ENCODE results near the gene ATP2B3. TPM values are rescaled to one million over a fixed set of nuclear protein-coding genes. Genes with fewer than 3 reads are reported as not detected.

The ATP2B3 gene
- total RNA-seq, 4 donors from 2014 or later, result not detected

GRCh38 chrX:153526801-153527200, 9.4 kb downstream of the ATP2B3 start:
- H3K36me3 ChIP-seq, result no peaks in the 10 kb centered on the region
- intact Hi-C loops (cut with DNase I), result no loop called here
- no peak overlapping the region for H3K4me3 ChIP-seq (replicated peaks in 1 of 3)
- no peaks in the 10 kb centered on the region for H3K27me3 ChIP-seq
- no peaks in the 10 kb centered on the region for H3K9me3 ChIP-seq
- DNase-seq, result no peak
- TF ChIP-seq, protein P1, sequence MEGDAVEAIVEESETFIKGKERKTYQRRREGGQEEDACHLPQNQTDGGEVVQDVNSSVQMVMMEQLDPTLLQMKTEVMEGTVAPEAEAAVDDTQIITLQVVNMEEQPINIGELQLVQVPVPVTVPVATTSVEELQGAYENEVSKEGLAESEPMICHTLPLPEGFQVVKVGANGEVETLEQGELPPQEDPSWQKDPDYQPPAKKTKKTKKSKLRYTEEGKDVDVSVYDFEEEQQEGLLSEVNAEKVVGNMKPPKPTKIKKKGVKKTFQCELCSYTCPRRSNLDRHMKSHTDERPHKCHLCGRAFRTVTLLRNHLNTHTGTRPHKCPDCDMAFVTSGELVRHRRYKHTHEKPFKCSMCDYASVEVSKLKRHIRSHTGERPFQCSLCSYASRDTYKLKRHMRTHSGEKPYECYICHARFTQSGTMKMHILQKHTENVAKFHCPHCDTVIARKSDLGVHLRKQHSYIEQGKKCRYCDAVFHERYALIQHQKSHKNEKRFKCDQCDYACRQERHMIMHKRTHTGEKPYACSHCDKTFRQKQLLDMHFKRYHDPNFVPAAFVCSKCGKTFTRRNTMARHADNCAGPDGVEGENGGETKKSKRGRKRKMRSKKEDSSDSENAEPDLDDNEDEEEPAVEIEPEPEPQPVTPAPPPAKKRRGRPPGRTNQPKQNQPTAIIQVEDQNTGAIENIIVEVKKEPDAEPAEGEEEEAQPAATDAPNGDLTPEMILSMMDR (IDR thresholded peaks at IDR 0.05), result no peak
- no peak for TF ChIP-seq POLR2A (IDR thresholded peaks at IDR 0.05)
- no peaks in the 10 kb centered on the region for H3K4me1 ChIP-seq
- H3K27ac ChIP-seq, result no peak overlapping the region
- WGBS, 2 donors, result 59% methylated on average over 10 of the region's 10 CpGs; no CpG with 5 or more reads in 1 of the 2 donors

DNA sequence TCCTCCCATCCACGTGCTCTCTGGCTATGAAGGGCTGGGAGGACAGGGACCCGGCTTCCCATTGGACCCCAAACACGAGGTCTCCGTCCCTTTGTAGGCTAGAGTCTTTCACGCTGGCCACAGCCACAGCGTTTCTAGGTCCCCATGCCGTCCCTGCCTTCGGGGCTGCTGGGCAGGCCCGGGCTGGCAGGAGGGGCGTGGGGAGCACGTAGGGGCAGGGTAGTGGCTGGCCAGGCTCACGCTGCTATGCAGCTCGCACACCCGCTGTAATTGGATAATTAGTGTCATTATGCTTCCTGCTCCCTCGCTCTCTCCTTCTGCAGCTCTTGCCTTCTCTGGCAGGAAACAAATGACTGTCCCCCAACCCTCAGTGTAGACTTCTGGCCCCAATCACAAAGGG, 9.8 kb downstream of the ATP2B3 start:
- WGBS, 2 donors, result 56 to 79% methylated on average over 5 to 6 of the region's 15 CpGs
- Histone ChIP-seq H3K9me3 (no peaks in the 10 kb centered on the region), H3K27me3 (no peaks in the 10 kb centered on the region), H3K36me3 (no peaks in the 10 kb centered on the region), H3K4me3 (replicated peaks in 1 of 3) (no peak overlapping the region), H3K4me1 (no peaks in the 10 kb centered on the region), H3K27ac (no peak overlapping the region)
- DNase-seq, result no peak
- no peak for TF ChIP-seq POLR2A (IDR thresholded peaks at IDR 0.05)
- TF ChIP-seq, protein P1 (IDR thresholded peaks at IDR 0.05), result no peak
- intact Hi-C loops (cut with DNase I), result no loop called here

DNA sequence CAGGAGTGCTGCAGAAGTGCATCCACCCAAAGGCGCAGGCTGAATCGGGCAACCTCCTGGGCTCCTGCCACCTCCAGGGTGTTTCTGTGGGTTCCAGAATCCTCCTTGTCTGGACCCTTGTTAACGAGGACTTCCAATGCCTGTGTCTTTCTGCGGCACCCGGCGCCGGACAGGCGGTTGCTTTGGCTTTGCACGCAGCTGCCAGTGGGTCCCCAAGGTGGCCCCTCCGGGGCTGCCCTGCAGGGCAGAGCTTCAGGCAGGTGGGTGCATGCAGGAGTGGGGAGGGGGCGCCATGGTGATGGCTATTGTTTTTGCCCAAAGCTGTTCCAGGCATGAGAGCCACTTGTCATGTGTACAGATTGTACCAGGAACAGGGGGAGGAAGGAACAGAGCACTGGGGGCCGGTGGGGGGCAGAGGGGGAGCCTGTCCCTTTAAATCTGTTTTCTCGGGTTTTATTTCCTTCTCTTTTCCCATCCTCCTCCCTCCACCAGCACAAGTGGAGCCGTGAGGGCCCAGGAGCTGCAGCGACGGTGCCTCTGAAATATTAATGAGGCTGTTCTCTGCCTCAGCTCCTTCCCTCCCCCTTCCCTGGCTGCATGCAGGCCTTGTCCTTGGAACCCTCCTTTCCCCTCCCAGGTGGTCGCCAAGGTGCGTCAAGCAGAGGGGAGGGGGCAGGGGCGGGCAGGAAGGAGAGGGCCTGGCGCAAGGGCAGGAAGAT, 13.1 kb downstream of the ATP2B3 start:
- intact Hi-C loops (cut with DNase I), result loop anchor here (10.0 kb wide), 1 partner anchor 424 kb away; no protein-coding TSS in a partner anchor
- TF ChIP-seq, protein P1 (IDR thresholded peaks at IDR 0.05), result no peak
- no peak for TF ChIP-seq POLR2A (IDR thresholded peaks at IDR 0.05)

GRCh38 chrX:153533091-153533490, 15.6 kb downstream of the ATP2B3 start:
- 64 to 70% methylated on average over 5 to 8 of the region's 15 CpGs for WGBS, 2 donors
- Histone ChIP-seq H3K27ac (no peak overlapping the region), H3K9me3 (no peaks in the 10 kb centered on the region), H3K27me3 (no peaks in the 10 kb centered on the region), H3K4me1 (no peaks in the 10 kb centered on the region), H3K4me3 (replicated peaks in 1 of 3) (no peak overlapping the region), H3K36me3 (no peaks in the 10 kb centered on the region)
- intact Hi-C loops (cut with DNase I), result loop anchor here (10.0 kb wide), 1 partner anchor 422 kb away; no protein-coding TSS in a partner anchor
- DNase-seq, result peak; percentile 5 to 6
- TF ChIP-seq, protein P1 (IDR thresholded peaks at IDR 0.05), result no peak
- no peak for TF ChIP-seq POLR2A (IDR thresholded peaks at IDR 0.05)

More for the DNA sequence above, 13.1 kb downstream of the ATP2B3 start:
- Histone ChIP-seq H3K27ac (no peak overlapping the region), H3K9me3 (no peaks in the 10 kb centered on the region), H3K36me3 (no peaks in the 10 kb centered on the region), H3K4me1 (no peaks in the 10 kb centered on the region), H3K4me3 (replicated peaks in 1 of 3) (no peak overlapping the region), H3K27me3 (no peaks in the 10 kb centered on the region)
- DNase-seq, result peak in 1 of 2 donors; percentile 18
- WGBS, 2 donors, result 32 to 44% methylated on average over 4 to 7 of the region's 20 CpGs

GRCh38 chrX:153537080-153537479, 19.6 kb downstream of the ATP2B3 start:
- TF ChIP-seq, protein P1 (IDR thresholded peaks at IDR 0.05), result no peak
- no peak for TF ChIP-seq POLR2A (IDR thresholded peaks at IDR 0.05)
- H3K4me1 ChIP-seq, result no peaks in the 10 kb centered on the region
- no peaks in the 10 kb centered on the region for H3K27me3 ChIP-seq
- H3K9me3 ChIP-seq, result no peaks in the 10 kb centered on the region
- H3K4me3 ChIP-seq (replicated peaks in 1 of 3), result no peak overlapping the region
- H3K36me3 ChIP-seq, result no peaks in the 10 kb centered on the region
- intact Hi-C loops (cut with DNase I), result loop anchor here (10.0 kb wide), 1 partner anchor 418 kb away; no protein-coding TSS in a partner anchor
- DNase-seq, result no peak
- WGBS, 2 donors, result 68% methylated on average over 5 of the region's 11 CpGs; no CpG with 5 or more reads in 1 of the 2 donors
- H3K27ac ChIP-seq, result no peak overlapping the region
